DMS79 (cell line): ENCODE measurements around the gene GJA1.

Experiments
- DNase-seq: peaks from one replicate; lab custom pipeline; 2025; lab: John Stamatoyannopoulos, UW

The GJA1 gene

DNA sequence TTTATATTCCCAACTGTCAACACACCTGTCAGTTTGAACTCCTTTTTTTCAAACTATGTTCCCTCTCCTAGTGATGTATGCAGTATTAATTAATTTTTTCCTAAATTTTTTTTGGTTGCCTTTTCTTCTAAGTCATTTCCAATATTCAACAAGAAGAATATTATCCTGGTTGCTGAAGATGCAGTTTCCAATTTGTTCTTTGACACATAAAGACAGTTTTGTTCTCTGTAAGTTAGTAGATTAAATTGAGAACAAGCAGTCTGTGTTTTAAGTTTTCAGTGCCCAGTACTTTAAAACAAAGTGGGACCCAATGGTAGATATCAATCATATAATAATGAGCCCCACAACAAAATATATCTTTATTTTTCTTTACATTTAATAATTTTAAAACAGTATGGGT, 47.3 kb downstream of the GJA1 start:
- DNase-seq = no peak

DNA sequence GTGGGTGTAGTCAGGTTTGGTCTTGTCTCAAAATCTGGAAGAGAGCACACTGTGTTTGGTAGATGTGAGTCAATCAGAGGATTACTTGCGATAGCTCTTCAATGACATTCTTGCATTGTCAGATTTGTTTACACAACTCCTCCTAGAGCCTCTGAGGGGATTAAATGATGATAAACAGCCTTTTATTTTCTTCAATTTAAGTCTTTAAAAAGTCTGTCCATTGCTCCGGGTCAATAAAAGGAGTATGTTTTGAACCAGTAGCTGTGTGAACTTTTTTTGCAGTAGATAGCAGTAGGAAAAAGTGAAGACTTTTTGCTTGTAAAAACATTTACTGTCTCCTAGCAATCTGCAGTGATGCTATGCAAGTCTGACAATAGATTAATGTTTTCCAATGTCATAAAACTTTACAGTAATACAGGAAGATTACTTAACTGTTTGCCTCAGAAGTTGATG, 49.9 kb downstream of the GJA1 start:
- no peak for DNase-seq

- no peak for DNase-seq
Measured at GRCh38 chr6:121491576-121491975, 56.1 kb downstream of the GJA1 start.

DNA sequence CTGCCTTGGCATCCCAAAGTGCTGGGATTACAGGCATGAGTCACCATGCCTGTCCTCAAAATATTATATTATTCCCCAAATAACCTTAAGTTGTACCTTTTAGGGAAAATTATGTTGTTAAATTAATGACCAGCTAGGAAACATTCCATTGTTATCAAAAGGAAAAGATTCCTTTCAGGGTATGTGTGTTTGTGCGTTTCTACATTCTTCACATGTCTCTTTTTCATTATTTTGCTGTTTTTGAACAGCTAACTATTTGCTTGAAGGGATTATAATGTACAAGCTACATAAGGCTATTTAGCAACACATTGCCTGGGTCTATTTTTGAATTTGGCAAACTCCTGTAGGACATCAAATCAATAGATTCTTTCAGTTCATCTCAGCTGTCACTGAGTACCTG, 57.1 kb downstream of the GJA1 start:
- no peak for DNase-seq

- no peak for DNase-seq
Measured at GRCh38 chr6:121497970-121498375, 62.5 kb downstream of the GJA1 start.

DNA sequence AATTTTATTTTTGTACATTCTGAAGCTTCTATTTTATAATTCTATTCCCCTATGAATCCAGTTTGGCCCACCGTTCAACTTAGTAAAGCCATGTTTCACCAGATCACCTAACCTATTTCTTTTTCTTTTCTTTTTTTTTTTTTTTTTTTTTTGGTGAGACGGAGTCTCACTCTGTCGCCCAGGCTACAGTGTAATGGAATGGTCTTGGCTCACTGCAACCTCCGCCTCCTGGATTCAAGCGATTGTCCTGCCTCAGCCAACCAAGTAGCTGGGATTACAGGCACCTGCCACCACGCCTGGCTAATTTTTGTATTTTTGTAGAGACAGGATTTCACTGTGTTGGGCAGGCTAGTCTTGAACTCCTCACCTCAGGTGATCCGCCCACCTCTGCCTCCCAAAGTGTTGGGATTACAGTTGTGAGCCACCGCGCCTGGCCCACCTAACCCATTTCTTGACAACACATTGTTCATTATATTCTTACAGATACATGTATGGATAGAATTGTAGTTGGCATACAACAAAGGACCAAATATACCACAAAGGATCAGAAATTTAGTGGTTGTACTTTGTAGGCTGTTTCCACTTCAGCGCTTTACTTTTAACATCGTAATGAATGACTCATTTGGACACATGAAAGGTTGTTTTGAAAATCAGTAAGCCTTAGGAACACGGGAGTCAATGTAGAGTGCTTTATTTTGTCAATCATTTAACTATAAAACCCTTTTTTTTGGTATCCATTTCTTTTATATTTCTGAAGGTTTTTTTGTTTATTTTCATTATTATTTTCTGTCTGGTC, 63.2 kb downstream of the GJA1 start:
- no peak for DNase-seq
